SW480 (cell line): ENCODE results near the gene P2RX1.

ENCODE experiments used
- DNase-seq: peaks from one replicate; pipeline ENCODE4 v3.0.0-alpha.2; 2016; ENCODE audit warnings: low spot score

P2RX1 gene

DNA sequence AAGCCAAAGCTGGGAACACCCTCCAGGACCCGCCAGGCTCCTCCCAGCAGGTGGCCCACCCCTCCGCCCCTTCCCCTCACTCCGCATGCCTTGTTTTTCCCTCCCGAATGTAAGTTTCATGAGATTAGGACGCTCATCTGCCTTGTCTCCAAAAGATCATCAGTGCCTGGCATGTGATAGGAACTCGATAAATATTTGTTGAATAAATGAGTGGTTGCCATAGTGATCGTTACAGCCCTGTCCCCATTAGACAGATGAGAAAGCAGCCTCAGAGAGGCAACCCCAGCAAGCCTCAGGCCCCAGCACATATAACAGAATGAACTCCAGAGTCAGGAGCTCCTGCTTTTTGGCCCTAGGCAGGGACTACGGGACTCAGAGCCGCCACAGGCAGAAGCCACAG, 28.5 kb downstream of the P2RX1 start:
- DNase-seq: no peak

GRCh38 chr17:3887394-3887793, 28.9 kb downstream of the P2RX1 start:
- no peak for DNase-seq

- DNase-seq: no peak
Measured at GRCh38 chr17:3886776-3887175, 29.5 kb downstream of the P2RX1 start.

- no peak for DNase-seq
Measured at GRCh38 chr17:3885970-3886369, 30.3 kb downstream of the P2RX1 start.

- no peak for DNase-seq
Measured at GRCh38 chr17:3885271-3885670, 31.0 kb downstream of the P2RX1 start.

GRCh38 chr17:3884188-3884587, 32.1 kb downstream of the P2RX1 start:
- DNase-seq: no peak

GRCh38 chr17:3882276-3882675, 34.0 kb downstream of the P2RX1 start:
- no peak for DNase-seq

GRCh38 chr17:3880983-3881382, 35.3 kb downstream of the P2RX1 start:
- no peak for DNase-seq

- no peak for DNase-seq
Measured at GRCh38 chr17:3879591-3880417, 36.5 kb downstream of the P2RX1 start.

DNA sequence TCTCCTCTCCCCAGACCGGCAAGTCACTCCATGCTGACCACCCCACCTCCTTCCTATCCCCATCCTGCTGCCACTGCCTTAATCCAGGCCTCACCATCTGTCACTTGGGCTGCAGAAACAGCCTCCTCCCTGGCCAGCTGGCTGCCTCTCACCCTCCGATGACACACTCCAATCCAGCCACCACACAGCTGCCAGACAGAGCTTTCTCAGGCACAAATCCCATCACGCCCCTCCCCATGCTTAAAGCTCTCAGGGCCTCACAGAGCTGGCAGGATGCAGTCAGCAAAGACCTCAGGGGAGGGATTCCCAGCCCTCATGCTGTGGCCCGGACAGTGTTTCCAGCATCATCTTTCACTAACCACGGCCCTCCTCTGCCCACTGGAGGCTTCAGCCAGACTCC, 37.1 kb downstream of the P2RX1 start:
- no peak for DNase-seq

DNA sequence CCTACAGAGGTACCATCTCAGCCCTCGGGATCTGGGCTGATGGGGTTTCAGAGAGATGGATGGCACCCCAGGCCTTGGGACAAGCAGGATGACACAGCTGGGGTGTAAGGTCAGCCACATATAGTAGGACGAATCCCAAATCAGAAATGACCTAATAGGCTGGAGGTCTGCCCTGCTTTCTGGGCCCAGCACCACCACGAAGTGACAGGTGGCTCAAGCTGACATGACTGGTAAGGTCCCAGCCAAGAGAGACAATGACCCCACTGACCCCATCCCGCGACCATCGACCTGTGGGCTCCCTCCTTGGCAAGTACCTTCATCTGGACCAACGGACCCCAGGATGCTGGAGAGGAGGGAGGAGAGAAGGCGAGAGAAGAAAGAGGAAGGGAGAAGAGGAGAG, 39.0 kb downstream of the P2RX1 start:
- DNase-seq: no peak

DNA sequence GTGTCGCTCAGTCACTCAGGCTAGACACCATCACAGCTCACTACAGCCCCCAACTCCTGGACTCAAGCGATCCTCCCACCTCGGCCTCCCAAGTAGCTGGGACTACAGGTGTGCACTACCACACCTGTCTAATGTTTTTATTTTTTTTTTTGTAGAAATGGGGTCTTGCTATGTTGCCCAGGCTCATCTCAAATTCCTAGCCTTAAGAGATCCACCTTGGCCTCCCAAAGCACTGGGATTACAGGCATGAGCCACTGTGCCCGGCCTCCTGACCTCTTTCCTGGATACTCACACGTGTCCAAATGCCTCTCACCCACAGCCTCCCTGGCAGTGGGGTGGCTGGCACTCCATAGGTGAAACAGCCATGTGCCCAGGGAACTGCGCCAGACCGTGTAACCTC, 40.9 kb downstream of the P2RX1 start:
- DNase-seq: no peak

- no peak for DNase-seq
Measured at GRCh38 chr17:3873862-3874261, 42.4 kb downstream of the P2RX1 start.

DNA sequence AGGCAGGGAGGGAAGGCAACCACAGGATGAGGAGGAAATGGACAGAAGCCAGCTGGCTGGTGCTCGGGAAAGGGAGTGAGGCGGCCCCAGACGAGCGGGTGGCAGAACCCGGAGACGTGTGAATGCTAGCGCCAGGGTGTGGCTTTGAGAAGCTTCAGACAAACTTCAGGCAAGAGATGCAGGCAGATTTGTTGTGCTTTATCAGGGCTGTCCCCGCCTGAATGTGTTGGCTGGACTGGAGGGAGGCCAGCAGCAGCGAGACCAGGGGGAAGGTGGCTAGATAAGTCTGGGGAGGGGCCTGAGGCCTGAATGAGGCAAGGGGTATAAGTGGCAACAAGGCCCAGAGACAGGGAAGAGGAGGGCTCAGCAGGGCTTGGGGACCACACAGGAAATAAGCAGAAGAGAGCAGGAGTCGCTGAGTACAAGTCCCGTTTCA, 45.4 kb downstream of the P2RX1 start:
- DNase-seq: no peak

DNA sequence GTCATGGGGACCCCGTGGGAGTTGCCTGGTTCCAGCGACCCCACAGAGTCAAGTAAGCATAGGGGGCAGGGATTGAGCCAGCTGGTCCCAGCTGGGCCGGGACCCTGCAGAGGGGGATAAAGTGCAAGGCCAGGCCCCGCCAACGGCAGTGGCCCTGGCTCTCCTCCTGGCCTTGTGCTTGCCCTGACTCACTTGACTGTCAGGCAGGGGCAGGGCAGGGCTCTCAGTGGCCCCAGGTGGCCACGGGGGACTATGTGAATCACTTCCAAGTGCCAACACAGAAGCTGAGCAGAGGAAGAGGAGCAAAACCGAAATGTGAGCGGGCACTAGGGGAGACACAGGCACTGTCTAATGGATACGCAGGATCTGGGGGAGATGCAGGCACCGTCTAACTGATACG, 48.7 kb downstream of the P2RX1 start:
- DNase-seq: no peak

DNA sequence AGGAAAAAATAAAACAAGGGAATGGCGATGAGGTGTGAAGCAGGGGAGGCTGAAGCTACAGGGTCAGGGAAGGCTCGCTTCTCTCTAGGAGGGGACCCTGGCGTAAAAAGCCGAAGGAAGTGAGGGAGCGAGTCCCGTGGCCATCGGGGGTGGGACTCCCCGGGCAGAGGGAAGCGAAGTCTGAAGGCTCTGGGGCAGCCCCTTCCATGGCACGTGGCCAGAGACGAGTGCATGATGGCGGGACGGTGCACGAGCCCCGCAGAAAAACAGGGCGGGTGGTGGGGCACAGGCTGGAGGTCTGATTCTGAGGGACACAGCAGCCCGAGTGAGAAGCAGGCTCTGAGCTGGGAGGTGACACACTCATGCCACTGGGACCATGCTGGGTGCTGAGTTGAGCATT, 49.2 kb downstream of the P2RX1 start:
- no peak for DNase-seq

DNA sequence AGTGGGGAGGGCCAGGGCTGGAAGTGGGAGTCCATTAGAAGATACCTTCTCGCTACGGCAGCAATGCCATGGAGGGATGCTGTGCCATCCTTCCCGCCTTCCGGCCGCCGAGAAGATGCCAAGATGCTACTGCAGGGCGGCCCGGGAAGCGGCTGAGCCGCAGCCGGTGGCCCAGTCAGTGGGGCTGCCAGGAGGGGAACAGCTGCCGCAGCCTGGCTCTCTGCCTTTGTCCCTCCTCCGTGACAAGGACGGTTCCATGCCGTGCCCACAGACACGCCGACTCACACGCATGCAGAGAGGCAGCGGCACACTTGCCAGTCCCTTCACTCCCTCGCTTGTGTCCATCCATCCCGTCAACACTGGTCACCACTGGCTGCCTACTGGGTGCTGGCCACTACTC, 50.0 kb downstream of the P2RX1 start:
- no peak for DNase-seq

- DNase-seq: no peak
Measured at GRCh38 chr17:3865176-3865575, 51.1 kb downstream of the P2RX1 start.

DNA sequence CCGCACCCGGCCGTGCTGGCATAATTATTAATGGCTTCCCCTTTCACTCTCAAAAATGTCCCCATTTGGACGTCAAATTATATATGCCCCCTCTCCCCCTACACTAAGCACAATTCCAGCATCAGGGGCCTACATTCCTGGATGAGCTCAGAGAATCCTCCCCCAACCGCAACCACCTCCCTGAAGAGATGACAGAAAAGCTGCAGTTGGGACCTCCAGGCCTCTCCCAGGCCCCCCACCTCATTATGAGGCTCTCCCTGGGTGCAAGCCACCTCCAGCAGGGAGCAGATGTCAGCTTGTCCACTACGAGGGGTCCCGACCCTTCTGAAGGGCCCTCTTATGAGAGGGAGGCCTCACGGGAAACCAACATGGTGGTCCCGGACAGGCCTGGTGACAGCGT, 51.7 kb downstream of the P2RX1 start:
- DNase-seq: no peak

GRCh38 chr17:3861761-3862681, 54.2 kb downstream of the P2RX1 start:
- DNase-seq: no peak

DNA sequence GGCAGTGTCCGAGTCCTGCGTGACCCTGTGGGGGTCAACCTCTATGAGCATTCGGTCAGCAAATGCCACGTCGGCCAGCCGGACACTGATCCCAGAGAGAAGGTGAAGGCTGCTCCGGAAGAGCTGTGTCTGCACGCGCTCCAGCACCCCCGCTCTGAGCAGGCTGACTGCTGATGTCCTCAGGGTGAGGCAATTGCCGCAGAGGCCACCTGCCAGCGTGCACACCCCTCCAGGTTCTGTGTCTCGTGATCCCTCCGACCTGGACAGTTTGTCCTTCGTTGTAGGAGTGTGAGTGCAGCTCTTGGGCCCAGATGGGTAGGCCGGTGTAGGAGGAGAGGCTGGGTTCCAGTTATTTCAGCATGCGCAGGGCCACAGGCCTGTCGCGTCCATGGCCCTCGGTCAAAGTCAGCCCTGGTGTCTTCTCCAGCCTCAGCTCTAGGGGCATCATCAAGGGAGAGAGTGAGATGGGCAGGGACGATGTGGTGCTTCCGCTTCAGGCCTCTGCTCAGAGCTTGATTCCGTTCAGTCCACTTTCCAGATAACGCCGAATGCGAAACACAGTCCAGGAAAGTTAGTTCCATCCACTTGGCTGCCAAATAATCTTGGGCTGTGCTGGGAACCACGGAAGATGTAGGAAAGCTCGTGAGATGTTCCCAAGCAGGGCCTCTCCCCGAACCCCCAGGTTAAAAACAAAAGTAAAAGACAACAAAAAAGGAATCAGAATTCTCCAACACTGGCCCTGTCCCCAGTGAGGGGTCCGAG, 55.1 kb downstream of the P2RX1 start:
- DNase-seq: no peak

DNA sequence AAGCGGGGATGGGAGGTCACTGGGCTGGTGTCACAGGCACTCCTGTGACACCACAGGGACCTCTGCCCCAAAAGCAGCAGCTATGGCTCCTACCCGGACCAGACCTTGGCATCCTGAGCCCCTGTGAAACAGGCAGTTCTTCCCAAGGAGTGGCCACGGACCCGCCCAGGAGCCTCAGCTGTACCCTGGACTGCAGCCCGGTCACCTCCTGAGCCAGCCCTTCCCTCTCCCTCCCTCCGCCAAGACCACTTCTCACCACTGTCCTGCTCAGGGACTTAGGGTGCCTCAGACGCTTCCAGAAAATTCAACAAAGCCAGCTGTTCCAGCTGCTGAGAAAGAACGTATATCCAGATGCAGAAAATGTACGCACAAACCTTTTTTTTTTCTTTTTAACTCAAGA, 56.3 kb downstream of the P2RX1 start:
- no peak for DNase-seq
